Measurements from ENCODE around the gene ZRANB1. TPM values are rescaled to one million over a fixed set of nuclear protein-coding genes. Genes with fewer than 3 reads are reported as not detected.

ZRANB1 gene
- total and polyA plus RNA-seq, 2 donors (not counting 1 experiment from before 2014, with no cell fraction given): 26.5 to 39.3 TPM

GRCh38 chr10:124918191-124918830, 23.6 kb upstream of the ZRANB1 start:
- Histone ChIP-seq H3K4me2 (ENCODE audit: extremely low read depth, insufficient read depth, low read length) (peak overlapping the region; percentile 79), H3K4me3 (replicated peaks in 1 of 4; ENCODE audit: control extremely low read depth in 1 of 4, insufficient read depth in 1 of 4, low read depth in 3 of 4, low read length in 4 of 4) (peak overlapping the region; percentile 86 to 99 (median 96)), H3K27ac (ENCODE audit: insufficient read depth, low read length) (peak overlapping the region; percentile 94), H3K79me2 (ENCODE audit: control insufficient read depth, insufficient read depth, low read length) (peaks cover 58% of the 10 kb centered on the region), H3K4me1 (ENCODE audit: control insufficient read depth, extremely low read depth, insufficient read depth, low read length) (no peaks in the 10 kb centered on the region), H3K9ac (ENCODE audit: insufficient read depth, low read length) (peak overlapping the region; percentile 95), H4K20me1 (ENCODE audit: control insufficient read depth, extremely low read depth, insufficient read depth, low read length) (peaks cover 4% of the 10 kb centered on the region), H3K27me3 (ENCODE audit: control insufficient read depth, insufficient read depth, low read length) (no peaks in the 10 kb centered on the region), H2AFZ (ENCODE audit: low read length) (no peak overlapping the region), H3K9me3 (ENCODE audit: control insufficient read depth, insufficient read depth, low read depth, low read length) (no peaks in the 10 kb centered on the region), H3K36me3 (ENCODE audit: control insufficient read depth, insufficient read depth, low read length) (no peaks in the 10 kb centered on the region)
- DNase-seq (ENCODE audit: low read depth in 2 of 2): peak; percentile 78 to 86
- no peak for TF ChIP-seq EZH2 (IDR thresholded peaks at IDR 0.05; ENCODE audit: low read length, missing control alignments)
- no peak for TF ChIP-seq CTCF (conservative IDR thresholded peaks at IDR 0.05 in 1 of 2, IDR thresholded peaks at IDR 0.05 in 1 of 2; ENCODE audit: low read depth in 1 of 2, low read length in 2 of 2)

GRCh38 chr10:124918906-124919305, 23.0 kb upstream of the ZRANB1 start:
- Histone ChIP-seq H3K4me1 (ENCODE audit: control insufficient read depth, extremely low read depth, insufficient read depth, low read length) (no peaks in the 10 kb centered on the region), H3K9me3 (ENCODE audit: control insufficient read depth, insufficient read depth, low read depth, low read length) (no peaks in the 10 kb centered on the region), H3K79me2 (ENCODE audit: control insufficient read depth, insufficient read depth, low read length) (peaks cover 64% of the 10 kb centered on the region), H3K4me3 (replicated peaks in 1 of 4; ENCODE audit: control extremely low read depth in 1 of 4, insufficient read depth in 1 of 4, low read depth in 3 of 4, low read length in 4 of 4) (peak overlapping the region; percentile 34 to 99 (median 90)), H4K20me1 (ENCODE audit: control insufficient read depth, extremely low read depth, insufficient read depth, low read length) (peaks cover 4% of the 10 kb centered on the region), H3K27me3 (ENCODE audit: control insufficient read depth, insufficient read depth, low read length) (no peaks in the 10 kb centered on the region), H3K9ac (ENCODE audit: insufficient read depth, low read length) (no peak overlapping the region), H2AFZ (ENCODE audit: low read length) (no peak overlapping the region), H3K36me3 (ENCODE audit: control insufficient read depth, insufficient read depth, low read length) (no peaks in the 10 kb centered on the region), H3K27ac (ENCODE audit: insufficient read depth, low read length) (no peak overlapping the region), H3K4me2 (ENCODE audit: extremely low read depth, insufficient read depth, low read length) (peak overlapping the region; percentile 79)
- TF ChIP-seq CTCF (conservative IDR thresholded peaks at IDR 0.05 in 1 of 2, IDR thresholded peaks at IDR 0.05 in 1 of 2; ENCODE audit: low read depth in 1 of 2, low read length in 2 of 2) (no peak), EZH2 (IDR thresholded peaks at IDR 0.05; ENCODE audit: low read length, missing control alignments) (no peak)
- DNase-seq (ENCODE audit: low read depth in 2 of 2): peak in 1 of 2 donors; percentile 59

GRCh38 chr10:124921261-124921660, 20.7 kb upstream of the ZRANB1 start:
- no peak overlapping the region for H3K4me3 ChIP-seq (replicated peaks in 1 of 4; ENCODE audit: control extremely low read depth in 1 of 4, insufficient read depth in 1 of 4, low read depth in 3 of 4, low read length in 4 of 4)
- no peak overlapping the region for H2AFZ ChIP-seq (ENCODE audit: low read length)
- H3K27me3 ChIP-seq (ENCODE audit: control insufficient read depth, insufficient read depth, low read length): no peaks in the 10 kb centered on the region
- H3K4me1 ChIP-seq (ENCODE audit: control insufficient read depth, extremely low read depth, insufficient read depth, low read length): no peaks in the 10 kb centered on the region
- no peak overlapping the region for H3K9ac ChIP-seq (ENCODE audit: insufficient read depth, low read length)
- peaks cover 85% of the 10 kb centered on the region for H3K79me2 ChIP-seq (ENCODE audit: control insufficient read depth, insufficient read depth, low read length)
- no peak for TF ChIP-seq CTCF (conservative IDR thresholded peaks at IDR 0.05 in 1 of 2, IDR thresholded peaks at IDR 0.05 in 1 of 2; ENCODE audit: low read depth in 1 of 2, low read length in 2 of 2)
- no peak for TF ChIP-seq EZH2 (IDR thresholded peaks at IDR 0.05; ENCODE audit: low read length, missing control alignments)
- no peak overlapping the region for H3K27ac ChIP-seq (ENCODE audit: insufficient read depth, low read length)
- H3K4me2 ChIP-seq (ENCODE audit: extremely low read depth, insufficient read depth, low read length): no peak overlapping the region
- H3K9me3 ChIP-seq (ENCODE audit: control insufficient read depth, insufficient read depth, low read depth, low read length): no peaks in the 10 kb centered on the region
- no peaks in the 10 kb centered on the region for H3K36me3 ChIP-seq (ENCODE audit: control insufficient read depth, insufficient read depth, low read length)
- peak in 1 of 2 donors; percentile 9 for DNase-seq (ENCODE audit: low read depth in 2 of 2)
- peaks cover 4% of the 10 kb centered on the region for H4K20me1 ChIP-seq (ENCODE audit: control insufficient read depth, extremely low read depth, insufficient read depth, low read length)

Data from fibroblast of lung (primary cell).